GM10266 (cell line): ENCODE data around the gene TXLNB.

ENCODE experiments used
- DNase-seq: peaks from one replicate; pipeline ENCODE4 v3.0.0; 2012; ENCODE audit errors: extremely low spot score
- CTCF ChIP-seq: IDR thresholded peaks from 2 replicates; pipeline ENCODE4 v1.5.1; 2012; ENCODE audit warnings: mild to moderate bottlenecking, low read depth; ENCODE audit not compliant: control insufficient read depth, insufficient read depth; ENCODE audit errors: missing control alignments

The TXLNB gene

GRCh38 chr6:139335447-139336210 is 43.8 kb upstream of the TXLNB start:
- TF ChIP-seq CTCF: no peak

DNA sequence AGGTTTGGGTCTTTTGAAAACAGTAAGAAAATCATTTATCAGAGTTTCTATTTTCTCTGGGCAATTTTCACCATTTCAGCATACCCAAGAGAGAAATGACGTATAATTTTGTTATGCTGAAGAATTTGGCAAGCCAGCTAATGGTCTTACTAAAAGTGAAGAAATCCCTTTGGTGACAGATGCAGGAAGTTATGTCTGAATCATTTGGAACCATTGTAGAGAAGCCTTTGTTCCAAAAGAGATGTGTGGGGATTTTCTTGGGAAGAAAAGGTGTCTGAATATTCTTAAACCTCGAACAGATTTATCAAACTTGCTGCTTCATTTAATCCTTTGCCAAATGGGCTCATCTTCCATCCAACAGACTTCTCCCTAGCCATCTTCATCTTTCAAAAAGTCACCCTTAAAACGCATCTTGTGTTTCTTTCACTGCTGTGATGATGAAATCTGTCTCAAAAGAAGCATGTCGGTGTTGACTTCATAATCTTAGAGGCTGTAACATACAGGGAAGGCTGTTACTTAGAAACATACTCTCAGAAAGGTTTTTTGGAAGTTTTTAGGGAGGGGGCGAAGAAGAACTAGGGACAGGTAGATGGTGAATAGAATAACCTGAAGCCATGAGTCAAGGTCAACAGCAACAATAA is 43.1 kb upstream of the TXLNB start:
- no peak for DNase-seq

More at GRCh38 chr6:139335447-139336210, 43.8 kb upstream of the TXLNB start:
- DNase-seq: no peak

DNA sequence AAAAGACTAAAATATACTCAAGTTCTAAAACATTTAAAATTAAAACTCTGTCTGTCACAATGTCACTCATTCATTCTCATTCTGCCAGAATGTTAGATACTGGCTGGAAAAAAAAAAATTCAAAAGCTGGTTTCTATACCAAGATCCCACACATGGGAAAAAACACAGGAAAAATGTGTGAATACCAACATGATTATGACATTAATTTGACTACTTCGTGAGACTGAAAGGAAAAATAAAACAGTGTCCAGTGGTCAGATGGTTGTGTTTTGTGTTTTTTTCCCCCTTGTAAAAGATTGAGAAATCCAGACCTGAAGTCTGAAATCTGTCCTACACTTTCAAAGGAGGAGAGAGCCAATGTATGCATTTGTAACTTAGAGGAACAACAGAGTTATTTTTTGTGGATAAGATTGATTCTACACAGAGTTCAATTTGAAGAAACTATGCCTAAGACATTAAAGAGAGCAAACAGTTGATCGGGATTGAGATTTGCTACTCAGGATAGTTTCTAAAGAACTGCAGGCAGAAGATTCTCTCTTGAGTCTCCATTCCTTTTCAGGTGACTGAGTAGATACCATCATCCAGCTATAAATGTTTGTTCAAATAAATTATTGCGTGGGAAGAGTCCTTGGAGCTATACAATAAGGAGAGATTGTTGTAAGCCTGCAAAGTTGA is 39.2 kb upstream of the TXLNB start:
- no peak for TF ChIP-seq CTCF
- DNase-seq: no peak

More for the DNA sequence above, 43.1 kb upstream of the TXLNB start:
- TF ChIP-seq CTCF: no peak

- no peak for DNase-seq
- TF ChIP-seq CTCF: no peak
These were observed 38.5 kb upstream of the TXLNB start for GRCh38 chr6:139330306-139330705.

- no peak for DNase-seq
- TF ChIP-seq CTCF: no peak
These were observed 37.4 kb upstream of the TXLNB start for GRCh38 chr6:139329224-139329623.

GRCh38 chr6:139327038-139327437 is 35.2 kb upstream of the TXLNB start:
- no peak for DNase-seq
- no peak for TF ChIP-seq CTCF
